IMR-90 (cell line): ENCODE measurements around the gene TARBP2. TPM values are rescaled to one million over a fixed set of nuclear protein-coding genes. Genes with fewer than 3 reads are reported as not detected.
A peak's percentile ranks its signal among the peaks of the same experiment; 100 is the strongest.

Experiments
- ATAC-seq: fragments of 200-7000 bp; cut with Tn5 transposase; 2 replicates; pipeline ENCODE4 v1.9.1; 2020; ENCODE audit warnings: low read depth, mild to moderate bottlenecking, moderate library complexity
- BruUV-seq: library from RNA; stranded (reverse); fragments of 400-500 nt; replicated peaks from 2 replicates; lab custom pipeline; 2021; lab: Mats Ljungman, UMichigan
- CTCF ChIA-PET: fragments of 300-600 bp; formaldehyde crosslinking; extraction: SDS; loops from one replicate; lab custom pipeline; 2021; ENCODE audit warnings: antibody characterized with exemption; lab: Yijun Ruan, JAX
- POLR2A ChIA-PET: fragments of 300-600 bp; sonication (Branson Sonifier 250); formaldehyde crosslinking; loops from one replicate; lab custom pipeline; 2022; ENCODE audit warnings: antibody characterized with exemption; ENCODE audit not compliant: unreplicated experiment; lab: Charles Lee
- DNase-seq: peaks from one replicate; pipeline ENCODE4 v3.0.0; 2013
- H2AFZ ChIP-seq: replicated peaks from 2 replicates; pipeline ENCODE3; 2013; ENCODE audit warnings: low read length, mild to moderate bottlenecking; ENCODE audit not compliant: poor library complexity
- H2AK5ac ChIP-seq: 2 replicates; pipeline ENCODE4 v1.6.1; 2013; ENCODE audit warnings: low read depth, low read length, inconsistent platforms
- H2AK9ac ChIP-seq: replicated peaks from 2 replicates; pipeline ENCODE3; 2013; ENCODE audit warnings: mild to moderate bottlenecking, low read depth, low read length, moderate library complexity; ENCODE audit not compliant: poor library complexity
- H2BK120ac ChIP-seq: 2 replicates; pipeline ENCODE4 v1.6.1; 2013; ENCODE audit warnings: low read depth, low read length, inconsistent platforms
- H2BK15ac ChIP-seq: 3 replicates; pipeline ENCODE4 v1.6.1; 2013; ENCODE audit warnings: low read depth, low read length, inconsistent platforms
- H2BK20ac ChIP-seq: 2 replicates; pipeline ENCODE4 v1.6.1; 2013; ENCODE audit warnings: low read depth, mild to moderate bottlenecking, inconsistent platforms, low read length, moderate library complexity
- H2BK5ac ChIP-seq: 2 replicates; pipeline ENCODE4 v1.6.1; 2013; ENCODE audit warnings: mild to moderate bottlenecking, low read depth, low read length, inconsistent platforms; ENCODE audit not compliant: poor library complexity, severe bottlenecking
- H3K14ac ChIP-seq: replicated peaks from 2 replicates; pipeline ENCODE4 v1.6.1; 2013; ENCODE audit warnings: low read depth, low read length, inconsistent platforms
- H3K18ac ChIP-seq: 2 replicates; pipeline ENCODE4 v1.6.1; 2013; ENCODE audit warnings: low read depth, low read length, control low read depth
- H3K23ac ChIP-seq: 2 replicates; pipeline ENCODE4 v1.6.1; 2013; ENCODE audit warnings: low read depth, low read length, inconsistent platforms
- H3K27ac ChIP-seq: 2 replicates; pipeline ENCODE4 v1.5.1; 2013; ENCODE audit warnings: mild to moderate bottlenecking, control low read depth, low read length; ENCODE audit not compliant: insufficient read depth
- H3K27me3 ChIP-seq: 2 replicates; pipeline ENCODE4 v1.6.1; 2013; ENCODE audit warnings: low read length; ENCODE audit not compliant: control insufficient read depth, insufficient read depth
- H3K36me3 ChIP-seq: 2 replicates; pipeline ENCODE4 v1.6.1; 2013; ENCODE audit warnings: low read length, mixed read lengths; ENCODE audit not compliant: control insufficient read depth, insufficient read depth
- H3K4ac ChIP-seq: 2 replicates; pipeline ENCODE4 v1.6.1; 2013; ENCODE audit warnings: low read depth, low read length, inconsistent platforms
- H3K4me1 ChIP-seq: 2 replicates; pipeline ENCODE4 v1.6.1; 2013; ENCODE audit warnings: low read length, mixed read lengths; ENCODE audit not compliant: control insufficient read depth, insufficient read depth
- H3K4me2 ChIP-seq: 2 replicates; pipeline ENCODE4 v1.6.1; 2013; ENCODE audit warnings: low read depth, mild to moderate bottlenecking, control low read depth, low read length, moderate library complexity
- H3K4me3 ChIP-seq: 2 replicates; pipeline ENCODE4 v1.5.1; 2013; ENCODE audit warnings: low read depth, mild to moderate bottlenecking, control low read depth, low read length, moderate library complexity; ENCODE audit not compliant: insufficient read depth
- H3K56ac ChIP-seq: 2 replicates; pipeline ENCODE4 v1.6.1; 2013; ENCODE audit warnings: low read length, inconsistent platforms; ENCODE audit not compliant: insufficient read depth; ENCODE audit errors: extremely low read depth
- H3K79me1 ChIP-seq, 2 experiments: 2 replicates each; pipeline ENCODE4 v1.6.1; 2013; ENCODE audit warnings: low read length in 2 of 2, inconsistent platforms in 1 of 2, low read depth in 1 of 2
- H3K9ac ChIP-seq: 2 replicates; pipeline ENCODE4 v1.6.1; 2013; ENCODE audit warnings: low read depth, low read length, control low read depth
- H3K9me1 ChIP-seq: 2 replicates; pipeline ENCODE4 v1.6.1; 2013; ENCODE audit warnings: low read length, inconsistent platforms; ENCODE audit not compliant: insufficient read depth
- H3K9me3 ChIP-seq: 2 replicates; pipeline ENCODE4 v1.6.1; 2013; ENCODE audit warnings: low read length; ENCODE audit not compliant: control insufficient read depth, insufficient read depth
- H4K20me1 ChIP-seq: 2 replicates; pipeline ENCODE4 v1.6.1; 2013; ENCODE audit warnings: low read length, inconsistent platforms; ENCODE audit not compliant: insufficient read depth
- H4K5ac ChIP-seq: 2 replicates; pipeline ENCODE4 v1.6.1; 2013; ENCODE audit warnings: mild to moderate bottlenecking, low read depth, low read length, control low read depth
- H4K8ac ChIP-seq, 2 experiments: 2 replicates each; pipeline ENCODE4 v1.6.1; 2013; ENCODE audit warnings: low read depth in 2 of 2, low read length in 2 of 2, control low read depth in 1 of 2, inconsistent platforms in 1 of 2
- H4K91ac ChIP-seq: 2 replicates; pipeline ENCODE4 v1.6.1; 2013; ENCODE audit warnings: low read depth, low read length, inconsistent platforms; ENCODE audit not compliant: insufficient read depth
- CEBPB ChIP-seq: IDR thresholded peaks from 2 replicates; pipeline ENCODE4 v1.6.1; 2012; ENCODE audit warnings: low read depth, low read length, improper control_type of control experiment
- ELK1 ChIP-seq: fragments of 150-350 bp; IDR thresholded peaks from 2 replicates; pipeline ENCODE4 v1.6.1; 2016; ENCODE audit warnings: low read depth, mild to moderate bottlenecking, low read length, moderate library complexity, borderline replicate concordance
- FOS ChIP-seq: fragments of 150-350 bp; IDR thresholded peaks from 2 replicates; pipeline ENCODE4 v1.6.1; 2016; ENCODE audit warnings: low read depth, low read length
- MAFK ChIP-seq: IDR thresholded peaks from 2 replicates; pipeline ENCODE4 v1.6.1; 2012; ENCODE audit warnings: low read depth, low read length, improper control_type of control experiment
- MAZ ChIP-seq: IDR thresholded peaks from 2 replicates; pipeline ENCODE4 v1.6.1; 2012; ENCODE audit warnings: low read depth, mild to moderate bottlenecking, low read length, improper control_type of control experiment, moderate library complexity, borderline replicate concordance
- MXI1 ChIP-seq: IDR thresholded peaks from 2 replicates; pipeline ENCODE4 v1.6.1; 2012; ENCODE audit warnings: low read depth, mild to moderate bottlenecking, low read length, moderate library complexity, borderline replicate concordance
- NFE2L2 ChIP-seq: fragments of 150-350 bp; IDR thresholded peaks from 2 replicates; pipeline ENCODE4 v1.6.1; 2016; ENCODE audit warnings: low read depth, mild to moderate bottlenecking, low read length
- POLR2A ChIP-seq: IDR thresholded peaks from 2 replicates; pipeline ENCODE4 v1.6.1; 2012; ENCODE audit warnings: mild to moderate bottlenecking, low read depth, low read length
- RAD21 ChIP-seq: IDR thresholded peaks from 2 replicates; pipeline ENCODE4 v1.6.1; 2012; ENCODE audit warnings: low read length, improper control_type of control experiment
- RCOR1 ChIP-seq: IDR thresholded peaks from 2 replicates; pipeline ENCODE4 v1.6.1; 2012; ENCODE audit warnings: mild to moderate bottlenecking, low read length, improper control_type of control experiment; ENCODE audit not compliant: insufficient replicate concordance
- SMC3 ChIP-seq: fragments of 150-350 bp; IDR thresholded peaks from 2 replicates; pipeline ENCODE4 v1.6.1; 2016; ENCODE audit warnings: low read depth, mild to moderate bottlenecking, antibody characterized with exemption, low read length, moderate library complexity
- WGBS, 2 experiments: methylation state at CpG; one replicate each; pipeline versions ENCODE4 v1.1.5 to v1.1.7; 2013; ENCODE audit warnings: missing lambda C conversion rate in 2 of 2; ENCODE audit not compliant: insufficient read length in 1 of 2; ENCODE audit errors: extremely low coverage in 2 of 2; 5-methylcytosine and 5-hydroxymethylcytosine counted together
- dilution Hi-C: fragments of 300-500 bp; cut with HindIII; formaldehyde crosslinking; loops from one replicate; pipeline ENCODE4 v1.14.3; 2018; ENCODE audit warnings: low sequenced_read_pairs; ENCODE audit not compliant: unreplicated experiment
- in situ Hi-C: fragments of 300-500 bp; cut with MboI; formaldehyde crosslinking; loops from 3 replicates; pipeline ENCODE4 v1.14.3; 2019; ENCODE audit warnings: low sequenced_read_pairs, inconsistent platforms, mixed read lengths
- intact Hi-C: fragments of 100-400 bp; cut with micrococcal nuclease; formaldehyde crosslinking; loops from 2 replicates; pipeline ENCODE4 v1.10.0; 2022
- polyA plus RNA-seq, 3 experiments: library from polyadenylated mRNA; depleted of rRNA; stranded (reverse); fragments of >200 nt; gene quantifications; 2 replicates each; pipeline ENCODE4 v1.2.3, GENCODE V29; 2012; ENCODE audit warnings: low replicate concordance in 1 of 3
- total RNA-seq: library from RNA; depleted of rRNA; stranded (reverse); fragments of >200 nt; gene quantifications from 2 replicates; pipeline ENCODE4 v1.2.3, GENCODE V29; 2012
- TF ChIP-seq, protein P1 (sequence below): conservative IDR thresholded peaks from 2 replicates; pipeline ENCODE4 v1.5.1; 2012; ENCODE audit warnings: mild to moderate bottlenecking, low read depth, low read length, improper control_type of control experiment
- TF ChIP-seq, protein P2 (sequence below): fragments of 150-350 bp; IDR thresholded peaks from 2 replicates; pipeline ENCODE4 v1.6.1; 2017; ENCODE audit warnings: mild to moderate bottlenecking, antibody characterized with exemption, low read length, low read depth

Gene TARBP2
- total and polyA plus RNA-seq, 2 of the 4 experiments (the other 2 are of a cell fraction), result 27.4 to 46.1 TPM

GRCh38 chr12:53523131-53523530, 22.0 kb downstream of the TARBP2 start:
- POLR2A ChIA-PET, result no interaction called here

More at GRCh38 chr12:53523131-53523530, 22.0 kb downstream of the TARBP2 start:
- CTCF ChIA-PET, result no interaction called here
- H3K56ac ChIP-seq, result no peak overlapping the region
- no peak overlapping the region for H2BK20ac ChIP-seq
- TF ChIP-seq MAFK (no peak), RAD21 (no peak), FOS (no peak), NFE2L2 (no peak), ELK1 (no peak), CEBPB (no peak), RCOR1 (no peak), SMC3 (no peak), MXI1 (no peak), POLR2A (no peak), MAZ (no peak)
- TF ChIP-seq, protein P1, sequence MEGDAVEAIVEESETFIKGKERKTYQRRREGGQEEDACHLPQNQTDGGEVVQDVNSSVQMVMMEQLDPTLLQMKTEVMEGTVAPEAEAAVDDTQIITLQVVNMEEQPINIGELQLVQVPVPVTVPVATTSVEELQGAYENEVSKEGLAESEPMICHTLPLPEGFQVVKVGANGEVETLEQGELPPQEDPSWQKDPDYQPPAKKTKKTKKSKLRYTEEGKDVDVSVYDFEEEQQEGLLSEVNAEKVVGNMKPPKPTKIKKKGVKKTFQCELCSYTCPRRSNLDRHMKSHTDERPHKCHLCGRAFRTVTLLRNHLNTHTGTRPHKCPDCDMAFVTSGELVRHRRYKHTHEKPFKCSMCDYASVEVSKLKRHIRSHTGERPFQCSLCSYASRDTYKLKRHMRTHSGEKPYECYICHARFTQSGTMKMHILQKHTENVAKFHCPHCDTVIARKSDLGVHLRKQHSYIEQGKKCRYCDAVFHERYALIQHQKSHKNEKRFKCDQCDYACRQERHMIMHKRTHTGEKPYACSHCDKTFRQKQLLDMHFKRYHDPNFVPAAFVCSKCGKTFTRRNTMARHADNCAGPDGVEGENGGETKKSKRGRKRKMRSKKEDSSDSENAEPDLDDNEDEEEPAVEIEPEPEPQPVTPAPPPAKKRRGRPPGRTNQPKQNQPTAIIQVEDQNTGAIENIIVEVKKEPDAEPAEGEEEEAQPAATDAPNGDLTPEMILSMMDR, result no peak
- TF ChIP-seq, protein P2, sequence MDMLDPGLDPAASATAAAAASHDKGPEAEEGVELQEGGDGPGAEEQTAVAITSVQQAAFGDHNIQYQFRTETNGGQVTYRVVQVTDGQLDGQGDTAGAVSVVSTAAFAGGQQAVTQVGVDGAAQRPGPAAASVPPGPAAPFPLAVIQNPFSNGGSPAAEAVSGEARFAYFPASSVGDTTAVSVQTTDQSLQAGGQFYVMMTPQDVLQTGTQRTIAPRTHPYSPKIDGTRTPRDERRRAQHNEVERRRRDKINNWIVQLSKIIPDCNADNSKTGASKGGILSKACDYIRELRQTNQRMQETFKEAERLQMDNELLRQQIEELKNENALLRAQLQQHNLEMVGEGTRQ, result no peak
- H2BK120ac ChIP-seq, result no peak overlapping the region
- H3K9ac ChIP-seq, result no peak overlapping the region
- no peak overlapping the region for H3K23ac ChIP-seq
- H4K5ac ChIP-seq, result no peak overlapping the region
- peaks cover 29% of the 10 kb centered on the region for H3K36me3 ChIP-seq
- H2AFZ ChIP-seq, result no peak overlapping the region
- no peak overlapping the region for H3K4ac ChIP-seq
- H4K8ac ChIP-seq, result no peak overlapping the region
- no peak overlapping the region for H2AK9ac ChIP-seq
- no peak overlapping the region for H3K18ac ChIP-seq
- in situ Hi-C loops, result no loop called here
- no peak overlapping the region for H3K4me3 ChIP-seq
- intact Hi-C loops, result no loop called here
- ATAC-seq, result peak; percentile 82
- H3K4me2 ChIP-seq, result no peak overlapping the region; the same call in 1 of the 2 replicates
- no peaks in the 10 kb centered on the region; the same call in 1 of the 2 replicates for H4K20me1 ChIP-seq
- dilution Hi-C loops, result no loop called here
- H3K9me1 ChIP-seq, result no peaks in the 10 kb centered on the region
- no TSS peak for BruUV-seq
- H4K91ac ChIP-seq, result no peak overlapping the region
- no peak overlapping the region for H3K14ac ChIP-seq
- peaks cover 2% of the 10 kb centered on the region; the same call in 1 of the 2 replicates for H3K4me1 ChIP-seq
- H2BK5ac ChIP-seq, result peak overlapping the region; percentile 7
- peaks cover 0 to 3% of the 10 kb centered on the region in 2 experiments; a peak in 1 of 4 replicates for H3K79me1 ChIP-seq
- peak; percentile 66 for DNase-seq
- no peak overlapping the region for H2BK15ac ChIP-seq
- H3K27me3 ChIP-seq, result no peaks in the 10 kb centered on the region
- WGBS, 2 experiments, result no CpG with 5 or more reads among the region's 3 CpGs
- H3K9me3 ChIP-seq, result no peaks in the 10 kb centered on the region
- no peak overlapping the region for H3K27ac ChIP-seq
- no peak overlapping the region for H2AK5ac ChIP-seq
